GM12801 (cell line): ENCODE data around the gene ETHE1.

Experiments used
- CTCF ChIP-seq: IDR thresholded peaks from one replicate; pipeline ENCODE4 v1.5.1; 2011; ENCODE audit warnings: control low read depth; ENCODE audit not compliant: insufficient read length; ENCODE audit errors: extremely low read depth

The ETHE1 gene

DNA sequence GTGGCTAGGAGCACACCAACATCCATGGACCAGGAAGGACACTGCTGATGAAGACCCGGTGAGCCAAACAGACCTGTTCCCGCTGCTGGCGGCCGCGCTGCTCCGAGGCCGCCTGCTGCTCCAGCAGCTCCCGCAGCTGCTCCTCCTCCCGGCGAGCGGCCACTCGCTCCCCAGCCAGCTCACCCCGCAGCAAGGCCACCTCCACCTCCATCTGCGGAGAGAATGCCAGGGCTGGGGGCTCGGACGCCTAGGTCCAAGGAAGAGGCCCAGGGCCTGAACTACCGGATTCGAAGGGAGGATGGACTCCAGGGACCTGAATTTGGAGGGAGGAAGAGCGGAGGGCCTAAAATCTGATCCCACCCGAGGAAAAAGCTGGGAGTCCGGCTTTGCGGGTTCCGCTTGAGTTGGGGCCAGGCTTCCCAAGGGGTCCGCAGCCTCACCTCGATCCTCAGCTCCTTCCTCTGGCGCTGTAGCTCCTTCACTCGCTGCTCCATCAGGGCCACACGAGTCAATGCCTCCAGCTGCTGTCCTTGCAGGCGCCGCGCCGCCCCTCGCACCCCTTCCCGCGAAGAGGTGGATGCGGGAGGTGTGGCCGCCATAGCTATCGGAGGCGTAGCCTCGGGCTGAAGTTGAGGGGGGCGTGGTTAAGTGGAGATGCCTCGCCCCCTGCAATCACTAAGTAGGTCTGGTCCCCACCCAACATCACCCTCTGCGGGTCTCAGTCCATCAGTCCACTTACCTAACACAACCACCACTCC, 25.2 kb downstream of the ETHE1 start:
- no peak for TF ChIP-seq CTCF

DNA sequence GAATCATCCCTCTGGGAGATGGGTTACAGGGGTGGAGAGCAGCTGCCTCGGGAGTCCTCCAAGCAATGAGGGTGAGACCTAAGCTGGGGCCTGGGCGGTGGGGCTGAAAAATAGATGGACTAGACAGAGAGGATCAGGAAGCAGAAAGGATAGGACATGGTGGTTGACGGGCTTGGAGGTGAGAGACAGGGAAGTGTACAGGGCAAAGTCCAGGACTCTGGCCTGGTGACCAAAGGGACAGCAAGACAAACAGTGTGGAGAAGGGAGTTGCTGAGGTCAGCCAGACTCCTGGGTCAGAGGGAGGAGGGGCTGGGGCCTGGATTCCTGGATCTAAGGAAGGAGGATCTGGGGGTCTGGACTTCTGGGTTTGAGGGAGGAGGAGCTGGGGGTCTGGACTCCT, 28.0 kb downstream of the ETHE1 start:
- TF ChIP-seq CTCF, result no peak

DNA sequence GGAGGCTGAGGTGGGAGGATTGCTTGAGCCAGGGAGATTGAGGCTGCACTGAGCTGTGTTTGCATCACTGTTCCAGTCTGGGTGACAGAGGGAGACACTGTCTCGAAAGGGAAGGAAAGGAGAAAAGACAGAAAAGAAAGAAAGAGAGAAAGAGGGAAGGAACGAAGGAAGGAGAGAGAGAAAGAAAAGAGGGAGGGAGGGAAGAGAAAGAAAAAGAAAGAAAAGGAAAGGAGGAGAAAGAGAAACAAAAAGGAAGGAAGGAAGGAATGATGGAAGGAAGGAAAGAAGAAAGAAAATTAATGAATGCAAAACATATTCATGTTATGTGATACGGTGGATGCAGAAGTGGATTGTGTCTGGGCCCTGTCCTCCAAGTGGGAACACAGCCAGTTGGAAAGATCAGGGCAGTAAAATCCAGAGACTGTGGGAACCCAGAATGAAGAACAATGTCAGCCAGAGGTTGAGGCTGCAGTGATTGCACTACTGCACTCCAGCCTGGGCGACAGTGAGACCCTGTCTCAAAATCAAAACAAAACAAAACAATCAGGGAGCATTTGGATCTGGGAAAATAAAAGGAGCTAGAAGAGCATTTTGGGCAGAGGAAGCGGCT, 28.7 kb downstream of the ETHE1 start:
- no peak for TF ChIP-seq CTCF

GRCh38 chr19:43496960-43497359, 30.0 kb downstream of the ETHE1 start:
- TF ChIP-seq CTCF, result no peak

DNA sequence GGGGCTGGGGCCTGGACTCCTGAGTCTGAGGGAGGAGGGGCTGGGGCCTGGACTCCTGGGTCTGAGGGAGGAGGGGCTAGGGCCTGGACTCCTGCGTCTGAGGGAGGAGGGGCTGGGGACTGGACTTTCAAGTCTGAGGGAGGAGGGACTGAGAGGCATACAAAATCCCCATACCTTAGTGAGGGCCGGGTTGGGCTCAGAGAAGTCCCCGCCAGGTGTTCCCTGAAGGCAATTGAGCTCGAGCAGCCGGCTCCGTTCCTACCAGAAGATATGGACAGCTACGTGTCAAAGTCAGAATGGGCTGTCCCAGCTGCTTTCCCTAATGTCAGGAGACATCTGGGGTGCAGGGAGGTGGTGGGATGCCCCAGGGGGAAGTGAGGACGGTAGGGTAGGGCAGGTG, 31.9 kb downstream of the ETHE1 start:
- no peak for TF ChIP-seq CTCF

DNA sequence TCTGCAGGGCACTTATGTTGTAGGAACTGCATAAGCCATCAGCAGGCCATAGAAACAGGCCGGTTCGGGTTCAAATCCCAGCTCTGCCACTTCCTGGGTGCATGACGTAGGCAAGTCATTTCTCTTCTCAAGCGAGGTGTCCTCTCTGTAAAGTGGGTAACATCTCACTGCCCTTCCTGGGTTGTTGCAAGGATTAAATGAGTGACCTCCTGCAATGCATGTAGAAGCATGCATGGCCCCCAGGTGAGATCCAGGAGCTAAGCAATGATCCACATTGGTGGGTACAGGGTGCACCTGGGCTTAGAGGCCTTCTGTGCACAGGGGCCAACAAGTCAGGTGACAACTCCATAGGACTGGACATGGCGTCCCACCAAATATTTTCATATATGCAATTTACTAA, 36.2 kb downstream of the ETHE1 start:
- no peak for TF ChIP-seq CTCF

DNA sequence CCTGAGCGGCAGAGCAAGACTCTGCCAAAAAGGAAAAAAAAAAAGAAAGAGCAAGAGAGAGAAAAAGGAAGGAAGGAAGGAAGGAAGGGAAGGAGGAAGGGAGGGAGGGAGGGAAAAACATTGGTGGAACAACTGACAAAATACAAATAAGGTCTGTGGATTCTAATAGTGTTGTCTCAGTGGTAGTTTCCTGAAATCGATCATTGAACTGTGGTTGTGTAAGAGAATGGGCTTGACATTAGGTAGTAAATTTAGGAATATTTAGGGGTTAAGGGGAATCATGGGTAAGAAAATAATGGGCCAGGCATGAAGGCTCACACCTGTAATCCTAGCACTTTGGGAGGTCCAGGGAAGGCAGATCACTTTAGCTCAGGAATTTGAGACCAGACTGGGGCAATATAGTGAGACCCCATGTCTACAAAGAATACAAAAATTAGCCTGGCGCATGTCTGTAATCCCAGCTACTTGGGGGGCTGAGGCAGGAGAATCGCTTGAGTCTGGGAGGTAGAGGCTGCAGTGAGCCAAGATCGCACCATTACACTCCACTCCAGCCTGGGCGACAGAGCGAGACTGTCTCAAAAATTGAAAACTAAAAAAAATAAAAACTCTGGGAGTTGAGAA, 36.9 kb downstream of the ETHE1 start:
- no peak for TF ChIP-seq CTCF
